Neural cell (in vitro differentiated cells): Measurements from ENCODE around the gene ADAM11.

Source experiments
- EP300 ChIP-seq: fragments of 450-650 bp; conservative IDR thresholded peaks from 2 replicates; pipeline ENCODE4 v1.6.1; 2014; ENCODE audit warnings: antibody characterized with exemption, mild to moderate bottlenecking, moderate library complexity; ENCODE audit not compliant: poor library complexity, severe bottlenecking
- EZH2 ChIP-seq: fragments of 200-600, 300-800 bp; shearing (Covaris generic), sonication (generic); IDR thresholded peaks from 2 replicates; pipeline ENCODE4 v1.6.1; 2014; ENCODE audit warnings: antibody characterized with exemption, low read length, borderline replicate concordance, mild to moderate bottlenecking; ENCODE audit not compliant: insufficient read depth, poor library complexity, severe bottlenecking
- POLR2AphosphoS5 ChIP-seq: IDR thresholded peaks from 2 replicates; pipeline ENCODE4 v1.6.1; 2012
- RAD21 ChIP-seq: fragments of 450-650 bp; conservative IDR thresholded peaks from 2 replicates; pipeline ENCODE4 v1.6.1; 2014; ENCODE audit warnings: antibody characterized with exemption, mild to moderate bottlenecking, moderate library complexity
- SMC3 ChIP-seq: fragments of 450-650 bp; conservative IDR thresholded peaks from 2 replicates; pipeline ENCODE4 v1.6.1; 2014; ENCODE audit warnings: antibody characterized with exemption, mild to moderate bottlenecking, moderate library complexity; ENCODE audit not compliant: poor library complexity
- TAF1 ChIP-seq: IDR thresholded peaks from 2 replicates; pipeline ENCODE4 v1.6.1; 2012; ENCODE audit warnings: low read depth
- TF ChIP-seq, protein P1 (sequence below): fragments of 450-650 bp; IDR thresholded peaks from 2 replicates; pipeline ENCODE4 v1.5.1; 2014; ENCODE audit warnings: antibody characterized with exemption, mild to moderate bottlenecking, moderate library complexity; ENCODE audit not compliant: poor library complexity, severe bottlenecking
- TF ChIP-seq, protein P2 (sequence below): IDR thresholded peaks from 2 replicates; pipeline ENCODE4 v1.6.1; 2012; ENCODE audit warnings: borderline replicate concordance

DNA sequence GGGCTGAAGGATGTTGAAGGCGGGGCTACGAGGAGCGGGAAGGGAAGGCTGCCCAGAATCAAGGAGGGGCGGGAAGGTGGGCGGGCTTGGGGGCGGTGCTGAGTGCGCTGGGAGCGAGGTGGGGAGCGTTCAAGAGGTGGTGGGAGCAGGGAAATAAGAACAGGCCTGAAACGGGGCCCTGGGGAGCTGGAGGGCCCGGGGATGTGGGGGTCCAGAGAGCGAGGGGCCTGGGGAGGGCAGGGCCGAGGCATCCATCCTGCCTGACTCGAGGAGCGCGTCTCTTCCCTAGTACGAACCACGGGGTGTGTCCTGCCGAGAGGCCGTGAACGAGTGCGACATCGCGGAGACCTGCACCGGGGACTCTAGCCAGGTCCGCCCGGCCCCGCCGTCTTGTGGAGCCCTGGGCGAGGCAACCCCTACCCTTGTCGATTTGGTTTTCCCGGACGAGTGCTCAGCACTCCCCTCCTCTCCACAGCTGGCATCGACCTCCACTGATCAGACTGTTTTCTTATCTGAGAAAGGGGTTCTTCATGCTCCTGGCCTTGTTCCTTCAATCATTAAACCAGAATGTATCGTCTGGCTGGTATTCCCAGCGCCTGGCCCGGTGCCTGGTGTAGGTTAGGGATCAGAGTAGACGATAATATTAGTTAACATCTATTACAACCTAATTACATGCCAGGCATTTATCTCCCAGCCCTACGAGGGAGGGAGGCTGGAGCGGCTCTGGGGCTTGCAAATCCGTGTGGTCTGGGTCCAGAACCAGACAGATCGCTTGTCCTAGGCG is 17.2 kb downstream of the ADAM11 start:
- TF ChIP-seq POLR2AphosphoS5 (no peak), EZH2 (no peak), EP300 (no peak), SMC3 (no peak), RAD21 (no peak), TAF1 (no peak)
- TF ChIP-seq, protein P1, sequence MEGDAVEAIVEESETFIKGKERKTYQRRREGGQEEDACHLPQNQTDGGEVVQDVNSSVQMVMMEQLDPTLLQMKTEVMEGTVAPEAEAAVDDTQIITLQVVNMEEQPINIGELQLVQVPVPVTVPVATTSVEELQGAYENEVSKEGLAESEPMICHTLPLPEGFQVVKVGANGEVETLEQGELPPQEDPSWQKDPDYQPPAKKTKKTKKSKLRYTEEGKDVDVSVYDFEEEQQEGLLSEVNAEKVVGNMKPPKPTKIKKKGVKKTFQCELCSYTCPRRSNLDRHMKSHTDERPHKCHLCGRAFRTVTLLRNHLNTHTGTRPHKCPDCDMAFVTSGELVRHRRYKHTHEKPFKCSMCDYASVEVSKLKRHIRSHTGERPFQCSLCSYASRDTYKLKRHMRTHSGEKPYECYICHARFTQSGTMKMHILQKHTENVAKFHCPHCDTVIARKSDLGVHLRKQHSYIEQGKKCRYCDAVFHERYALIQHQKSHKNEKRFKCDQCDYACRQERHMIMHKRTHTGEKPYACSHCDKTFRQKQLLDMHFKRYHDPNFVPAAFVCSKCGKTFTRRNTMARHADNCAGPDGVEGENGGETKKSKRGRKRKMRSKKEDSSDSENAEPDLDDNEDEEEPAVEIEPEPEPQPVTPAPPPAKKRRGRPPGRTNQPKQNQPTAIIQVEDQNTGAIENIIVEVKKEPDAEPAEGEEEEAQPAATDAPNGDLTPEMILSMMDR: no peak
- TF ChIP-seq, protein P2, sequence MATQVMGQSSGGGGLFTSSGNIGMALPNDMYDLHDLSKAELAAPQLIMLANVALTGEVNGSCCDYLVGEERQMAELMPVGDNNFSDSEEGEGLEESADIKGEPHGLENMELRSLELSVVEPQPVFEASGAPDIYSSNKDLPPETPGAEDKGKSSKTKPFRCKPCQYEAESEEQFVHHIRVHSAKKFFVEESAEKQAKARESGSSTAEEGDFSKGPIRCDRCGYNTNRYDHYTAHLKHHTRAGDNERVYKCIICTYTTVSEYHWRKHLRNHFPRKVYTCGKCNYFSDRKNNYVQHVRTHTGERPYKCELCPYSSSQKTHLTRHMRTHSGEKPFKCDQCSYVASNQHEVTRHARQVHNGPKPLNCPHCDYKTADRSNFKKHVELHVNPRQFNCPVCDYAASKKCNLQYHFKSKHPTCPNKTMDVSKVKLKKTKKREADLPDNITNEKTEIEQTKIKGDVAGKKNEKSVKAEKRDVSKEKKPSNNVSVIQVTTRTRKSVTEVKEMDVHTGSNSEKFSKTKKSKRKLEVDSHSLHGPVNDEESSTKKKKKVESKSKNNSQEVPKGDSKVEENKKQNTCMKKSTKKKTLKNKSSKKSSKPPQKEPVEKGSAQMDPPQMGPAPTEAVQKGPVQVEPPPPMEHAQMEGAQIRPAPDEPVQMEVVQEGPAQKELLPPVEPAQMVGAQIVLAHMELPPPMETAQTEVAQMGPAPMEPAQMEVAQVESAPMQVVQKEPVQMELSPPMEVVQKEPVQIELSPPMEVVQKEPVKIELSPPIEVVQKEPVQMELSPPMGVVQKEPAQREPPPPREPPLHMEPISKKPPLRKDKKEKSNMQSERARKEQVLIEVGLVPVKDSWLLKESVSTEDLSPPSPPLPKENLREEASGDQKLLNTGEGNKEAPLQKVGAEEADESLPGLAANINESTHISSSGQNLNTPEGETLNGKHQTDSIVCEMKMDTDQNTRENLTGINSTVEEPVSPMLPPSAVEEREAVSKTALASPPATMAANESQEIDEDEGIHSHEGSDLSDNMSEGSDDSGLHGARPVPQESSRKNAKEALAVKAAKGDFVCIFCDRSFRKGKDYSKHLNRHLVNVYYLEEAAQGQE: no peak
